Psoas muscle (tissue), 8 donors: ENCODE data around the gene PRSS50. TPM values are rescaled to one million over a fixed set of nuclear protein-coding genes. Genes with fewer than 3 reads are reported as not detected.

Experiments
- ATAC-seq, 4 donors: fragments of 200-7000 bp; cut with Tn5 transposase; one replicate each; pipeline ENCODE4 v1.9.1; 2020; ENCODE audit warnings: moderate library complexity in 3 of 4, mild to moderate bottlenecking in 2 of 4
- DNase-seq, 2 donors: peaks; one replicate each; pipeline ENCODE4 v3.0.0-alpha.2; 2020
- H3K27ac ChIP-seq: fragments of 200-600 bp; one replicate; pipeline ENCODE4 v1.8.0; 2022
- H3K27me3 ChIP-seq, 3 donors: fragments of 200-600 bp in 1 of 3; one replicate each; pipeline versions ENCODE4 v1.6.1 to v1.8.0; 2013 to 2022; ENCODE audit warnings: low read length in 2 of 3, mild to moderate bottlenecking in 2 of 3, moderate library complexity in 1 of 3; ENCODE audit not compliant: insufficient read depth in 3 of 3
- H3K36me3 ChIP-seq, 2 donors: fragments of 200-600 bp in 1 of 2; one replicate each; pipeline versions ENCODE4 v1.6.1 to v1.8.0; 2013 to 2022; ENCODE audit warnings: low read depth in 1 of 2, mild to moderate bottlenecking in 1 of 2, moderate library complexity in 1 of 2; ENCODE audit not compliant: insufficient read depth in 1 of 2
- H3K4me1 ChIP-seq: fragments of 200-600 bp; one replicate; pipeline ENCODE4 v1.8.0; 2022
- H3K4me3 ChIP-seq: fragments of 200-600 bp; one replicate; pipeline ENCODE4 v1.8.0; 2022; ENCODE audit warnings: mild to moderate bottlenecking
- H3K9me3 ChIP-seq: fragments of 200-600 bp; one replicate; pipeline ENCODE4 v1.8.0; 2022
- WGBS, 3 donors: extraction: QIAGEN DNeasy Blood & Tissue Kit; methylation state at CpG; one replicate each; pipeline versions ENCODE4 v1.1.6 to v1.1.7; 2013; 5-methylcytosine and 5-hydroxymethylcytosine counted together
- intact Hi-C, 2 donors: fragments of 100-400 bp; cut with DNase I; formaldehyde crosslinking; loops; one replicate each; pipeline versions ENCODE4 v1.11.0 to v1.14.2; 2022
- polyA plus RNA-seq, 3 donors: library from polyadenylated mRNA; stranded (reverse); fragments of 200-250 nt; gene quantifications; one replicate each; pipeline ENCODE4 v1.2.3, GENCODE V29; 2013
- total RNA-seq, 4 donors: library from RNA; stranded (reverse); fragmentation: NEBNext Ultra II Directional in 2 of 4; extraction: Animal tissue kit (Norgen Biotek cat#: 25700) in 2 of 4; gene quantifications; one replicate each; pipeline versions ENCODE4 v1.2.1 to v1.2.4, GENCODE V29; 2021 to 2023
- TF ChIP-seq, protein P1 (sequence below): fragments of 200-600 bp; IDR thresholded peaks from one replicate; pipeline ENCODE4 v1.8.0; 2022; ENCODE audit warnings: antibody characterized with exemption
- donor health status: healthy with polysubstance abuse.
- donor health status: DM: no; HTN: no; CAD: no; lungs with moderate emphysema.
- donor health status: Bipolar disorder and iron deficiency.
- donor health status: healthy.
- donor health status: DM: yes; HTN: yes; CAD: no.
- donor health status: DM: no; HTN: no; CAD: no.
- donor health status: DM: no; HTN: no; CAD: no.
- donor health status: DM: yes; HTN: yes; CAD: no.

The PRSS50 gene
- total and polyA plus RNA-seq, 7 donors: 0.01 to 0.34 (median 0.14) TPM; not detected in 1

GRCh38 chr3:46699676-46700523, 17.8 kb downstream of the PRSS50 start:
- intact Hi-C loops: loop anchor here (5.0 to 10.0 kb wide), 4 partner anchors 165 to 625 kb away; partner anchors contain the start of gene MYL3 (in 1 of the 2)
- TF ChIP-seq, protein P1, sequence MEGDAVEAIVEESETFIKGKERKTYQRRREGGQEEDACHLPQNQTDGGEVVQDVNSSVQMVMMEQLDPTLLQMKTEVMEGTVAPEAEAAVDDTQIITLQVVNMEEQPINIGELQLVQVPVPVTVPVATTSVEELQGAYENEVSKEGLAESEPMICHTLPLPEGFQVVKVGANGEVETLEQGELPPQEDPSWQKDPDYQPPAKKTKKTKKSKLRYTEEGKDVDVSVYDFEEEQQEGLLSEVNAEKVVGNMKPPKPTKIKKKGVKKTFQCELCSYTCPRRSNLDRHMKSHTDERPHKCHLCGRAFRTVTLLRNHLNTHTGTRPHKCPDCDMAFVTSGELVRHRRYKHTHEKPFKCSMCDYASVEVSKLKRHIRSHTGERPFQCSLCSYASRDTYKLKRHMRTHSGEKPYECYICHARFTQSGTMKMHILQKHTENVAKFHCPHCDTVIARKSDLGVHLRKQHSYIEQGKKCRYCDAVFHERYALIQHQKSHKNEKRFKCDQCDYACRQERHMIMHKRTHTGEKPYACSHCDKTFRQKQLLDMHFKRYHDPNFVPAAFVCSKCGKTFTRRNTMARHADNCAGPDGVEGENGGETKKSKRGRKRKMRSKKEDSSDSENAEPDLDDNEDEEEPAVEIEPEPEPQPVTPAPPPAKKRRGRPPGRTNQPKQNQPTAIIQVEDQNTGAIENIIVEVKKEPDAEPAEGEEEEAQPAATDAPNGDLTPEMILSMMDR: no peak
- WGBS, 3 donors: 62 to 79% (median 66%) methylated on average over 8 of the region's 8 CpGs
- no peaks in the 10 kb centered on the region for H3K27me3 ChIP-seq
- no peaks in the 10 kb centered on the region for H3K36me3 ChIP-seq
- peak overlapping the region; percentile 48 for H3K27ac ChIP-seq
- no peak overlapping the region for H3K4me3 ChIP-seq
- peak in 1 of 4 donors; percentile 10 for ATAC-seq
- peaks cover 57% of the 10 kb centered on the region for H3K4me1 ChIP-seq
- peak; percentile 67 to 83 for DNase-seq
- H3K9me3 ChIP-seq: no peaks in the 10 kb centered on the region

- no peaks in the 10 kb centered on the region for H3K9me3 ChIP-seq
- peak overlapping the region; percentile 98 for H3K27ac ChIP-seq
- no peaks in the 10 kb centered on the region for H3K27me3 ChIP-seq
- H3K4me3 ChIP-seq: no peak overlapping the region
- no peaks in the 10 kb centered on the region for H3K36me3 ChIP-seq
- WGBS, 3 donors: 38 to 50% (median 39%) methylated on average over 4 of the region's 4 CpGs
- TF ChIP-seq, protein P1: peak; percentile 16
- intact Hi-C loops: no loop called here
- ATAC-seq (peak; percentile 70 to 76 (median 72)), DNase-seq (peak; percentile 65 to 87)
- H3K4me1 ChIP-seq: peaks cover 69% of the 10 kb centered on the region
Observed at GRCh38 chr3:46695962-46696894, 21.4 kb downstream of the PRSS50 start.

DNA sequence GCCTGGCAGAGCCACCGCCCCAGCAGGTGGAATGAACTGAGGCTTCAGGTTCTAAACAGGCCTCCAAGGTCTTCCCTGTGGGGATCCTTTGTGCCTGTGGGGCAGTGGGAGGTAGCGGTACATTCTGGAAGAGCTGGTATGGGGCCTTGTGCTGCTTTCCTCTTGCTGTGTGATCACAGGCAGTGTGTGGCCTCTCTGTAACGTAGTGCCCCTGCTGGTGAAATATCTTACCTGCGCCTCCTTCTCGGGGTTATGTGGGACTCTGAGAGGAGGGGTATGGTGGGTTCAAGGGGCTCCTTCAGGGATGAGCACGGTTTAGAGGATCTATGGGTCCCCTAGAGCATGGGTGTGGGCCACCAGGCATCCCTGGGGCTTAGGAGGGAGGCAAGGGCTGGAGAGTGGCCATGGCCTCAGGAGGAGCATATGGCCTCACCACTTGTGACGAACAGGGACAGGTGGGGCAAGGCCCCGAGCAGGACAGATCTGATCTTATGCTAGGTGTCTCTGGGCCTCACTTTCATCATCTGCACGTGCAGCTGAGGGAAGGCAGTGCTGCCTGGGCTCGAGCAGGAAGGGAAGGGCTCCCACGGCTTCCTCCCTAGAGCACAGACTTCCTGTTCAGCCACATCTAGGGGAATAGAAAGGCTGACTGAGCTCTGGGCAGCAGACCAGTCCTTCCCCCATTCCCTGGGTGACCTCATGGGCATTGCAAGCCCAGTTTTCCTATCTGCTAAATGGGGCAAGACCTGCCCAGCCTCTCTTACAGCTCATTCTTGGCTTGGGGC, 22.3 kb downstream of the PRSS50 start:
- no peaks in the 10 kb centered on the region for H3K9me3 ChIP-seq

GRCh38 chr3:46694520-46694919, 23.1 kb downstream of the PRSS50 start:
- WGBS, 3 donors: 91 to 100% (median 92%) methylated on average over 2 to 3 of the region's 3 CpGs
- no peak for DNase-seq
- Histone ChIP-seq H3K27ac (peak overlapping the region; percentile 98), H3K4me3 (peak overlapping the region; percentile 96), H3K27me3 (no peaks in the 10 kb centered on the region), H3K9me3 (no peaks in the 10 kb centered on the region), H3K4me1 (peaks cover 69% of the 10 kb centered on the region), H3K36me3 (no peaks in the 10 kb centered on the region)
- no peak for ATAC-seq
- TF ChIP-seq, protein P1: no peak
- intact Hi-C loops: no loop called here

More for the DNA sequence above, 22.3 kb downstream of the PRSS50 start:
- intact Hi-C loops: no loop called here
- H3K27ac ChIP-seq: peak overlapping the region; percentile 98
- DNase-seq (peak; percentile 60 to 80), ATAC-seq (peak; percentile 31 to 57 (median 46))
- peaks cover 76% of the 10 kb centered on the region for H3K4me1 ChIP-seq
- WGBS, 3 donors: 43 to 57% (median 48%) methylated on average over 9 to 11 of the region's 11 CpGs
- H3K4me3 ChIP-seq: peak overlapping the region; percentile 96
- TF ChIP-seq, protein P1: peak; percentile 20
- H3K36me3 ChIP-seq: no peaks in the 10 kb centered on the region
- no peaks in the 10 kb centered on the region for H3K27me3 ChIP-seq
